ENCODE results near the gene PPM1E.
"Not testable (repeated sequence)": the region's sequence is repeated elsewhere in the genome, so short reads cannot be mapped to it uniquely, and the experiment has no call there.

The PPM1E gene

GRCh38 chr17:58756246-58757161, 850 bp downstream of the PPM1E start:
- Histone ChIP-seq H3K4me1 (ENCODE audit: insufficient read depth, low read length) (peaks cover 8% of the 10 kb centered on the region), H3K9ac (ENCODE audit: low read depth, low read length) (peak overlapping the region; percentile 84), H3K9me3 (ENCODE audit: control insufficient read depth, insufficient read depth, low read length) (no peaks in the 10 kb centered on the region), H3K36me3 (ENCODE audit: insufficient read depth, low read length) (no peaks in the 10 kb centered on the region)

- no peaks in the 10 kb centered on the region for H3K9me3 ChIP-seq (ENCODE audit: control insufficient read depth, insufficient read depth, low read length)
- H3K4me1 ChIP-seq (ENCODE audit: insufficient read depth, low read length): peaks cover 8% of the 10 kb centered on the region
- peak overlapping the region; percentile 84 for H3K9ac ChIP-seq (ENCODE audit: low read depth, low read length)
- H3K36me3 ChIP-seq (ENCODE audit: insufficient read depth, low read length): no peaks in the 10 kb centered on the region
Observed at GRCh38 chr17:58757162-58757613, 1.5 kb downstream of the PPM1E start.

GRCh38 chr17:58758890-58759289, 3.2 kb downstream of the PPM1E start:
- no peaks in the 10 kb centered on the region for H3K36me3 ChIP-seq (ENCODE audit: insufficient read depth, low read length)
- H3K4me1 ChIP-seq (ENCODE audit: insufficient read depth, low read length): peaks cover 8% of the 10 kb centered on the region
- no peak overlapping the region for H3K9ac ChIP-seq (ENCODE audit: low read depth, low read length)
- H3K9me3 ChIP-seq (ENCODE audit: control insufficient read depth, insufficient read depth, low read length): no peaks in the 10 kb centered on the region

GRCh38 chr17:58759522-58759921, 3.9 kb downstream of the PPM1E start:
- Histone ChIP-seq H3K4me1 (ENCODE audit: insufficient read depth, low read length) (peaks cover 8% of the 10 kb centered on the region), H3K9me3 (ENCODE audit: control insufficient read depth, insufficient read depth, low read length) (no peaks in the 10 kb centered on the region), H3K9ac (ENCODE audit: low read depth, low read length) (no peak overlapping the region), H3K36me3 (ENCODE audit: insufficient read depth, low read length) (no peaks in the 10 kb centered on the region)

GRCh38 chr17:58760248-58760647, 4.6 kb downstream of the PPM1E start:
- H3K9me3 ChIP-seq (ENCODE audit: control insufficient read depth, insufficient read depth, low read length): no peaks in the 10 kb centered on the region
- H3K36me3 ChIP-seq (ENCODE audit: insufficient read depth, low read length): no peaks in the 10 kb centered on the region
- no peak overlapping the region for H3K9ac ChIP-seq (ENCODE audit: low read depth, low read length)
- H3K4me1 ChIP-seq (ENCODE audit: insufficient read depth, low read length): peaks cover 8% of the 10 kb centered on the region

- no peaks in the 10 kb centered on the region for H3K36me3 ChIP-seq (ENCODE audit: insufficient read depth, low read length)
- H3K4me1 ChIP-seq (ENCODE audit: insufficient read depth, low read length): no peaks in the 10 kb centered on the region
- H3K9ac ChIP-seq (ENCODE audit: low read depth, low read length): no peak overlapping the region
- no peaks in the 10 kb centered on the region for H3K9me3 ChIP-seq (ENCODE audit: control insufficient read depth, insufficient read depth, low read length)
Observed at GRCh38 chr17:58763263-58763662, 7.6 kb downstream of the PPM1E start.

GRCh38 chr17:58764373-58764772, 8.7 kb downstream of the PPM1E start:
- no peaks in the 10 kb centered on the region for H3K36me3 ChIP-seq (ENCODE audit: insufficient read depth, low read length)
- H3K9ac ChIP-seq (ENCODE audit: low read depth, low read length): no peak overlapping the region
- no peaks in the 10 kb centered on the region for H3K4me1 ChIP-seq (ENCODE audit: insufficient read depth, low read length)
- no peaks in the 10 kb centered on the region for H3K9me3 ChIP-seq (ENCODE audit: control insufficient read depth, insufficient read depth, low read length)

GRCh38 chr17:58778482-58778881, 22.8 kb downstream of the PPM1E start:
- not testable (repeated sequence) for H3K4me1 ChIP-seq (ENCODE audit: insufficient read depth, low read length); H3K9ac ChIP-seq (ENCODE audit: low read depth, low read length); H3K9me3 ChIP-seq (ENCODE audit: control insufficient read depth, insufficient read depth, low read length); H3K36me3 ChIP-seq (ENCODE audit: insufficient read depth, low read length)

- Histone ChIP-seq H3K36me3 (ENCODE audit: insufficient read depth, low read length) (no peaks in the 10 kb centered on the region), H3K9me3 (ENCODE audit: control insufficient read depth, insufficient read depth, low read length) (no peaks in the 10 kb centered on the region), H3K9ac (ENCODE audit: low read depth, low read length) (no peak overlapping the region), H3K4me1 (ENCODE audit: insufficient read depth, low read length) (no peaks in the 10 kb centered on the region)
Observed at GRCh38 chr17:58779446-58779845, 23.8 kb downstream of the PPM1E start.

GRCh38 chr17:58783380-58783779, 27.7 kb downstream of the PPM1E start:
- no peak overlapping the region for H3K9ac ChIP-seq (ENCODE audit: low read depth, low read length)
- no peaks in the 10 kb centered on the region; the same call in 1 of the 2 replicates for H3K4me1 ChIP-seq (ENCODE audit: insufficient read depth, low read length)
- H3K36me3 ChIP-seq (ENCODE audit: insufficient read depth, low read length): no peaks in the 10 kb centered on the region
- H3K9me3 ChIP-seq (ENCODE audit: control insufficient read depth, insufficient read depth, low read length): no peaks in the 10 kb centered on the region

- Histone ChIP-seq H3K9ac (ENCODE audit: low read depth, low read length) (no peak overlapping the region), H3K9me3 (ENCODE audit: control insufficient read depth, insufficient read depth, low read length) (no peaks in the 10 kb centered on the region), H3K36me3 (ENCODE audit: insufficient read depth, low read length) (no peaks in the 10 kb centered on the region), H3K4me1 (ENCODE audit: insufficient read depth, low read length) (no peaks in the 10 kb centered on the region; the same call in 1 of the 2 replicates)
Observed at GRCh38 chr17:58785097-58785496, 29.4 kb downstream of the PPM1E start.

- no peaks in the 10 kb centered on the region; the same call in 1 of the 2 replicates for H3K4me1 ChIP-seq (ENCODE audit: insufficient read depth, low read length)
- no peak overlapping the region for H3K9ac ChIP-seq (ENCODE audit: low read depth, low read length)
- no peaks in the 10 kb centered on the region for H3K9me3 ChIP-seq (ENCODE audit: control insufficient read depth, insufficient read depth, low read length)
- no peaks in the 10 kb centered on the region for H3K36me3 ChIP-seq (ENCODE audit: insufficient read depth, low read length)
Observed at GRCh38 chr17:58786586-58787295, 31.1 kb downstream of the PPM1E start.

- Histone ChIP-seq H3K36me3 (ENCODE audit: insufficient read depth, low read length) (no peaks in the 10 kb centered on the region), H3K9ac (ENCODE audit: low read depth, low read length) (no peak overlapping the region), H3K9me3 (ENCODE audit: control insufficient read depth, insufficient read depth, low read length) (no peaks in the 10 kb centered on the region), H3K4me1 (ENCODE audit: insufficient read depth, low read length) (no peaks in the 10 kb centered on the region; the same call in 1 of the 2 replicates)
Observed at GRCh38 chr17:58788199-58788598, 32.5 kb downstream of the PPM1E start.

- Histone ChIP-seq H3K9ac (ENCODE audit: low read depth, low read length) (no peak overlapping the region), H3K4me1 (ENCODE audit: insufficient read depth, low read length) (no peaks in the 10 kb centered on the region; the same call in 1 of the 2 replicates), H3K36me3 (ENCODE audit: insufficient read depth, low read length) (no peaks in the 10 kb centered on the region), H3K9me3 (ENCODE audit: control insufficient read depth, insufficient read depth, low read length) (no peaks in the 10 kb centered on the region)
Observed at GRCh38 chr17:58789160-58789559, 33.5 kb downstream of the PPM1E start.

GRCh38 chr17:58789831-58790230, 34.2 kb downstream of the PPM1E start:
- Histone ChIP-seq H3K4me1 (ENCODE audit: insufficient read depth, low read length) (no peaks in the 10 kb centered on the region; the same call in 1 of the 2 replicates), H3K9me3 (ENCODE audit: control insufficient read depth, insufficient read depth, low read length) (no peaks in the 10 kb centered on the region), H3K36me3 (ENCODE audit: insufficient read depth, low read length) (no peaks in the 10 kb centered on the region), H3K9ac (ENCODE audit: low read depth, low read length) (no peak overlapping the region)
